Measurements from ENCODE around the gene IQCE. TPM values are rescaled to one million over a fixed set of nuclear protein-coding genes. Genes with fewer than 3 reads are reported as not detected.
A peak's percentile ranks its signal among the peaks of the same experiment; 100 is the strongest.

Gene IQCE
- total and polyA plus RNA-seq, 8 donors = 14.7 to 25.1 (median 19.1) TPM

GRCh38 chr7:2651336-2651735 lies 92.6 kb downstream of the IQCE start:
- TF ChIP-seq CTCF (IDR thresholded peaks at IDR 0.05) = no peak
- H3K4me3 ChIP-seq = no peak overlapping the region
- H3K9me3 ChIP-seq = no peaks in the 10 kb centered on the region
- peaks cover 0 to 14% of the 10 kb centered on the region in 2 donors for H3K4me1 ChIP-seq
- intact Hi-C loops (cut with DNase I) = no loop called here
- ATAC-seq (no peak), DNase-seq (no peak)
- H3K27ac ChIP-seq = no peak overlapping the region
- H3K27me3 ChIP-seq = no peaks in the 10 kb centered on the region
- H3K36me3 ChIP-seq = peaks cover 0 to 84% of the 10 kb centered on the region in 2 donors

- intact Hi-C loops (cut with DNase I) = no loop called here
- TF ChIP-seq CTCF (IDR thresholded peaks at IDR 0.05) = no peak
- no peaks in the 10 kb centered on the region for H3K9me3 ChIP-seq
- H3K27me3 ChIP-seq = no peaks in the 10 kb centered on the region
- peaks cover 0 to 6% of the 10 kb centered on the region in 2 donors for H3K4me1 ChIP-seq
- H3K27ac ChIP-seq = no peak overlapping the region
- H3K4me3 ChIP-seq = no peak overlapping the region
- peak in 1 of 4 donors; percentile 78 for DNase-seq
- H3K36me3 ChIP-seq = peaks cover 0 to 84% of the 10 kb centered on the region in 2 donors
- ATAC-seq = no peak
Measured at GRCh38 chr7:2651847-2652735, 93.3 kb downstream of the IQCE start.

- intact Hi-C loops (cut with DNase I) = no loop called here
- ATAC-seq = no peak
Measured at GRCh38 chr7:2652736-2653060, 93.9 kb downstream of the IQCE start.

GRCh38 chr7:2654059-2654458 lies 95.3 kb downstream of the IQCE start:
- DNase-seq = no peak
- no peak for TF ChIP-seq CTCF (IDR thresholded peaks at IDR 0.05)
- ATAC-seq = no peak
- Histone ChIP-seq H3K27ac (no peak overlapping the region), H3K4me1 (no peaks in the 10 kb centered on the region), H3K36me3 (peaks cover 0 to 85% of the 10 kb centered on the region in 2 donors), H3K9me3 (no peaks in the 10 kb centered on the region), H3K4me3 (no peak overlapping the region), H3K27me3 (no peaks in the 10 kb centered on the region)
- intact Hi-C loops (cut with DNase I) = no loop called here

More at GRCh38 chr7:2652736-2653060, 93.9 kb downstream of the IQCE start:
- H3K4me1 ChIP-seq = peaks cover 0 to 2% of the 10 kb centered on the region in 2 donors
- no peaks in the 10 kb centered on the region for H3K27me3 ChIP-seq
- no peak overlapping the region for H3K4me3 ChIP-seq
- no peaks in the 10 kb centered on the region for H3K9me3 ChIP-seq
- H3K27ac ChIP-seq = no peak overlapping the region
- peaks cover 0 to 81% of the 10 kb centered on the region in 2 donors for H3K36me3 ChIP-seq
- DNase-seq = no peak
- TF ChIP-seq CTCF (IDR thresholded peaks at IDR 0.05) = no peak

GRCh38 chr7:2655870-2656614 lies 97.3 kb downstream of the IQCE start:
- Histone ChIP-seq H3K36me3 (peaks cover 0 to 83% of the 10 kb centered on the region in 2 donors), H3K4me1 (no peaks in the 10 kb centered on the region), H3K9me3 (no peaks in the 10 kb centered on the region), H3K27ac (no peak overlapping the region), H3K4me3 (no peak overlapping the region), H3K27me3 (no peaks in the 10 kb centered on the region)
- no peak for ATAC-seq
- no peak for DNase-seq
- intact Hi-C loops (cut with DNase I) = no loop called here
- no peak for TF ChIP-seq CTCF (IDR thresholded peaks at IDR 0.05)

Data from left lung (tissue), 10 donors.